MCF 10A (cell line): ENCODE data around the gene SLC15A5. TPM values are rescaled to one million over a fixed set of nuclear protein-coding genes. Genes with fewer than 3 reads are reported as not detected.

Experiments
- BruUV-seq: library from RNA; stranded (reverse); fragments of 400-500 nt; replicated peaks from 2 replicates; lab custom pipeline; 2021; lab: Mats Ljungman, UMichigan
- CTCF ChIA-PET: fragments of 300-600 bp; sonication (Branson Sonifier 250); formaldehyde crosslinking; extraction: SDS; loops from one replicate; lab custom pipeline; 2021; ENCODE audit warnings: antibody characterized with exemption, inconsistent platforms; lab: Yijun Ruan, JAX
- POLR2A ChIA-PET: fragments of 300-600, 350-650 bp; sonication (Branson Sonifier 250); formaldehyde crosslinking; extraction: SDS; loops from one replicate; lab custom pipeline; 2020; ENCODE audit warnings: antibody characterized with exemption, inconsistent platforms; lab: Yijun Ruan, JAX
- DNase-seq: peaks from one replicate; pipeline ENCODE4 v3.0.0-alpha.2; 2018; ENCODE audit not compliant: unreplicated experiment
- H3K27ac Mint-ChIP-seq: one replicate; pipeline ENCODE4 v1.8.0; 2022; ENCODE audit warnings: mild to moderate bottlenecking, low read depth, mixed read lengths; ENCODE audit not compliant: unreplicated experiment
- H3K27me3 Mint-ChIP-seq: one replicate; pipeline ENCODE4 v1.8.0; 2022; ENCODE audit warnings: mixed read lengths; ENCODE audit not compliant: insufficient read depth, unreplicated experiment
- H3K36me3 Mint-ChIP-seq: one replicate; pipeline ENCODE4 v1.8.0; 2022; ENCODE audit warnings: mild to moderate bottlenecking, moderate library complexity, mixed read lengths; ENCODE audit not compliant: insufficient read depth, unreplicated experiment
- H3K4me1 Mint-ChIP-seq: one replicate; pipeline ENCODE4 v1.8.0; 2022; ENCODE audit warnings: mixed read lengths; ENCODE audit not compliant: insufficient read depth, unreplicated experiment
- H3K4me3 Mint-ChIP-seq: one replicate; pipeline ENCODE4 v1.8.0; 2022; ENCODE audit warnings: mild to moderate bottlenecking, moderate library complexity, mixed read lengths; ENCODE audit not compliant: unreplicated experiment
- H3K9me3 Mint-ChIP-seq: one replicate; pipeline ENCODE4 v1.8.0; 2022; ENCODE audit warnings: mixed read lengths; ENCODE audit not compliant: unreplicated experiment
- CTCF ChIP-seq: fragments of 200-600 bp; IDR thresholded peaks from one replicate; pipeline ENCODE4 v1.8.0; 2022; ENCODE audit warnings: antibody characterized with exemption, mild to moderate bottlenecking; ENCODE audit not compliant: unreplicated experiment
- intact Hi-C: fragments of 100-400 bp; cut with micrococcal nuclease; formaldehyde crosslinking; loops from 2 replicates; pipeline ENCODE4 v1.14.1; 2022
- total RNA-seq: library from RNA; stranded (reverse); gene quantifications from 2 replicates; pipeline ENCODE4 v1.2.3, GENCODE V29; 2022

SLC15A5 gene
- total RNA-seq, 1 experiment from 2014 or later: not detected

- POLR2A ChIA-PET: no interaction called here
- no peak for DNase-seq
- intact Hi-C loops: no loop called here
- CTCF ChIA-PET: no interaction called here
- H3K4me3 Mint-ChIP-seq: no peak overlapping the region
- no peaks in the 10 kb centered on the region for H3K9me3 Mint-ChIP-seq
- no peak overlapping the region for H3K27ac Mint-ChIP-seq
- H3K4me1 Mint-ChIP-seq: peaks cover 2% of the 10 kb centered on the region
- no peaks in the 10 kb centered on the region for H3K36me3 Mint-ChIP-seq
- H3K27me3 Mint-ChIP-seq: no peaks in the 10 kb centered on the region
- BruUV-seq: no TSS peak
- no peak for TF ChIP-seq CTCF
These were observed 33.7 kb downstream of the SLC15A5 start for GRCh38 chr12:16243487-16244412.

- intact Hi-C loops: no loop called here
- BruUV-seq: no TSS peak
- TF ChIP-seq CTCF: no peak
- POLR2A ChIA-PET: no interaction called here
- H3K36me3 Mint-ChIP-seq: no peaks in the 10 kb centered on the region
- H3K27ac Mint-ChIP-seq: peak overlapping the region; percentile 7
- H3K4me1 Mint-ChIP-seq: peaks cover 5% of the 10 kb centered on the region
- no peak overlapping the region for H3K4me3 Mint-ChIP-seq
- no peak for DNase-seq
- no peaks in the 10 kb centered on the region for H3K9me3 Mint-ChIP-seq
- H3K27me3 Mint-ChIP-seq: no peaks in the 10 kb centered on the region
- CTCF ChIA-PET: no interaction called here
These were observed 36.1 kb downstream of the SLC15A5 start for GRCh38 chr12:16241346-16241745.

- CTCF ChIA-PET: interaction anchor here (0.7 kb wide), 1 partner anchor 258 kb away, joined by 3 read pairs; no protein-coding TSS in a partner anchor
- H3K36me3 Mint-ChIP-seq: no peaks in the 10 kb centered on the region
- intact Hi-C loops: no loop called here
These were observed 38.8 kb downstream of the SLC15A5 start for GRCh38 chr12:16238661-16239060.

More at GRCh38 chr12:16238661-16239060, 38.8 kb downstream of the SLC15A5 start:
- no peak for TF ChIP-seq CTCF
- no TSS peak for BruUV-seq
- POLR2A ChIA-PET: interaction anchor here (0.7 to 2.1 kb wide), 3 partner anchors 32 to 114 kb away, joined by 3 to 7 read pairs (median 6); no protein-coding TSS in a partner anchor
- Mint-ChIP-seq H3K9me3 (no peaks in the 10 kb centered on the region), H3K4me3 (peak overlapping the region; percentile 30), H3K27me3 (no peaks in the 10 kb centered on the region), H3K27ac (peak overlapping the region; percentile 88), H3K4me1 (peaks cover 5% of the 10 kb centered on the region)
- DNase-seq: peak; percentile 59
